ENCODE results near the gene KLF13.

The KLF13 gene

GRCh38 chr15:31358957-31359701 is 32.5 kb downstream of the KLF13 start:
- Mint-ChIP-seq H3K36me3 (ENCODE audit: low read depth) (no peaks in the 10 kb centered on the region), H3K9me3 (no peaks in the 10 kb centered on the region), H3K27ac (no peak overlapping the region), H3K27me3 (ENCODE audit: low read depth) (no peaks in the 10 kb centered on the region), H3K4me1 (peaks cover 40% of the 10 kb centered on the region), H3K4me3 (no peak overlapping the region)
- TF ChIP-seq, protein P1, sequence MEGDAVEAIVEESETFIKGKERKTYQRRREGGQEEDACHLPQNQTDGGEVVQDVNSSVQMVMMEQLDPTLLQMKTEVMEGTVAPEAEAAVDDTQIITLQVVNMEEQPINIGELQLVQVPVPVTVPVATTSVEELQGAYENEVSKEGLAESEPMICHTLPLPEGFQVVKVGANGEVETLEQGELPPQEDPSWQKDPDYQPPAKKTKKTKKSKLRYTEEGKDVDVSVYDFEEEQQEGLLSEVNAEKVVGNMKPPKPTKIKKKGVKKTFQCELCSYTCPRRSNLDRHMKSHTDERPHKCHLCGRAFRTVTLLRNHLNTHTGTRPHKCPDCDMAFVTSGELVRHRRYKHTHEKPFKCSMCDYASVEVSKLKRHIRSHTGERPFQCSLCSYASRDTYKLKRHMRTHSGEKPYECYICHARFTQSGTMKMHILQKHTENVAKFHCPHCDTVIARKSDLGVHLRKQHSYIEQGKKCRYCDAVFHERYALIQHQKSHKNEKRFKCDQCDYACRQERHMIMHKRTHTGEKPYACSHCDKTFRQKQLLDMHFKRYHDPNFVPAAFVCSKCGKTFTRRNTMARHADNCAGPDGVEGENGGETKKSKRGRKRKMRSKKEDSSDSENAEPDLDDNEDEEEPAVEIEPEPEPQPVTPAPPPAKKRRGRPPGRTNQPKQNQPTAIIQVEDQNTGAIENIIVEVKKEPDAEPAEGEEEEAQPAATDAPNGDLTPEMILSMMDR (IDR thresholded peaks at IDR 0.05; ENCODE audit: unreplicated experiment in 3 of 3), result no peak

GRCh38 chr15:31359702-31360111 is 33.1 kb downstream of the KLF13 start:
- Mint-ChIP-seq H3K27me3 (ENCODE audit: low read depth) (no peaks in the 10 kb centered on the region), H3K4me1 (peaks cover 38% of the 10 kb centered on the region), H3K9me3 (no peaks in the 10 kb centered on the region), H3K36me3 (ENCODE audit: low read depth) (no peaks in the 10 kb centered on the region), H3K27ac (no peak overlapping the region), H3K4me3 (no peak overlapping the region)
- TF ChIP-seq, protein P1 (IDR thresholded peaks at IDR 0.05; ENCODE audit: unreplicated experiment in 3 of 3), result no peak

- Mint-ChIP-seq H3K27me3 (ENCODE audit: low read depth) (no peaks in the 10 kb centered on the region), H3K4me3 (no peak overlapping the region), H3K36me3 (ENCODE audit: low read depth) (no peaks in the 10 kb centered on the region), H3K9me3 (no peaks in the 10 kb centered on the region), H3K4me1 (peaks cover 35% of the 10 kb centered on the region), H3K27ac (no peak overlapping the region)
- TF ChIP-seq, protein P1 (IDR thresholded peaks at IDR 0.05; ENCODE audit: unreplicated experiment in 3 of 3), result no peak
Measured at GRCh38 chr15:31360158-31360561, 33.5 kb downstream of the KLF13 start.

DNA sequence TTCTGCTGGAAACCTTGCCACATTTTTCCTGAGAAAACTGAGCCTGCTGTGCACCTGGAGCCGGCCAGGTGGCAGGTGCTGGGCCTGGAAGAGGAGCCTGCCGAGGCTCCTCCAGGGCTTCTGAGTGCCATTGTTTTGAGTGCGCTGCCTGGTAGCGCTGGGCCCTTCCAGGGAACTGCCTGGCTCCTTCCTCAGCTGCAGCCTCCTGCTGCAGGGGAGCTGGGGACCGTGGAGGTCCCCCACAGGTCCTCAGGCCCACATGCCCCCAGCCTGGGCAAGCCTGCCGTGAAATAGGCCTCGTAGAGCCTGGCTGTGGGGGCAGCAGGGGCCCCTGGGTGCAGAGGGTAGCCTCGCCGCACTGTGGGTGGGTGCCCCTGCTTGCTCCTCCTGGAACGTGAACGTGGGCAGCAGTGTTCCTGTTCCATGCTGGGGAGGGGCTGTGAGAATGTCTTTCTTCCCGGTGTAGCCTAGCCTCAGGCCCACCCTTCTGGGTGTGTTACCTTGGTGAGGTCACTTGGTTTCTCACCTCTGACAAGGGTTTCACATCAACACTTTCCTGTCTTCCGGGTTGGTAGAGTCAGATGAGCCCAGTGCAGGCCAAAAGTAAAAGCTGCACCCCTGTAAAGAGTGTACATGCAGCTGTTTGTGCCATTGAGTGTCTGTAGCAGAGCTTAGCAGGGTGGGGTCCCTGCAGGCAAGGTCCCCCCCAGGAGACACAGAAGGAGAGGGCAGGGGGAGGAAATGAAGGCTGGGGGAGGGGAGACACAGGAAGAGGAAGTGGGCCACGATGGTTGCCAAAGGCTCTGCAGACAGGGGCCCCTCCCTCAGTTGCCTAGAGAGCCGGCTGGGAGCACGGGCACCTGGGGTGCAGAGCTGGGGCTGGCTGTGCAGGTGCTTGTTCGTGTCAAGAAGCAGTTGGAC is 34.5 kb downstream of the KLF13 start:
- H3K36me3 Mint-ChIP-seq (ENCODE audit: low read depth), result no peaks in the 10 kb centered on the region
- H3K4me3 Mint-ChIP-seq, result no peak overlapping the region
- TF ChIP-seq, protein P1 (IDR thresholded peaks at IDR 0.05; ENCODE audit: unreplicated experiment in 3 of 3), result no peak
- H3K27me3 Mint-ChIP-seq (ENCODE audit: low read depth), result no peaks in the 10 kb centered on the region
- no peak overlapping the region for H3K27ac Mint-ChIP-seq
- no peaks in the 10 kb centered on the region for H3K9me3 Mint-ChIP-seq
- peaks cover 39% of the 10 kb centered on the region for H3K4me1 Mint-ChIP-seq

GRCh38 chr15:31361764-31362515 is 35.3 kb downstream of the KLF13 start:
- no peak overlapping the region for H3K4me3 Mint-ChIP-seq
- TF ChIP-seq, protein P1 (IDR thresholded peaks at IDR 0.05; ENCODE audit: unreplicated experiment in 3 of 3), result no peak
- no peaks in the 10 kb centered on the region for H3K9me3 Mint-ChIP-seq
- no peaks in the 10 kb centered on the region for H3K27me3 Mint-ChIP-seq (ENCODE audit: low read depth)
- H3K36me3 Mint-ChIP-seq (ENCODE audit: low read depth), result no peaks in the 10 kb centered on the region
- H3K27ac Mint-ChIP-seq, result no peak overlapping the region
- H3K4me1 Mint-ChIP-seq, result peaks cover 35% of the 10 kb centered on the region
